ENCODE data around the gene ADCY1. TPM values are rescaled to one million over a fixed set of nuclear protein-coding genes. Genes with fewer than 3 reads are reported as not detected.

ADCY1 gene
- total RNA-seq, 1 donor from 2014 or later = 2.9 TPM

DNA sequence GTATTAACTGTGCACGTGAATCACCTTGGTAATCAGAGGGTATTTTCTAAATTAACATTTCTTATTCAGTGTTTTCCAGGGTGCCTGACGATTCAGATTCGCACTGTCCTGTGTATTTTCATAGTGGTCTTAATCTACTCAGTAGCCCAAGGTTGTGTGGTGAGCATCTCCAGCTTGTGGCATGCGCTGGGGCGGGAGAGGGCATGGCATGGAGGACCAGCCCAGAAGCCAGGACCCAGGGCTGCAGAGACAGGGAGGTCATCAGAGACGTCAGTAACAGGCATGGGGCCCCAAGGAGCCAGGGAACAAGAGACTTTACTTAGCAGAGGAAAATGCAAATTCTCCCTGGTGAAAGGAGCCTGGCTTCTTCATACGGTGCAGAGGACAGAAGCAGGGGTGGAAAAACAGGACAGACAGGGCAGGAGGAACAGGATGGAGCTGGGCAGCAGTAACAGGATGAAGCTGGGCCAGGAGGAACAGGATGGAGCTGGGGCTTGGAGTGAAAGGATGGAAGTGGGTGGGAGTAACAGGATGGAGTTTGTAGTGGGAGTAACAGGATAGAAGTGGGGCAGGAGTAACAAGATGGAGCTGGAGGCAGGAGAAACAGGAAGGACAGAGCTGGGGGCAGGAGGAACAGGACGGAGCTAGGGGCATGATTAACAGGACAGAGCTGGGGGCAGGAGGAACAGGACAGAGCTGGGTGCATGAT is 110.9 kb downstream of the ADCY1 start:
- intact Hi-C loops (cut with DNase I) = no loop called here
- peak; percentile 63 for DNase-seq (ENCODE audit: low spot score)

DNA sequence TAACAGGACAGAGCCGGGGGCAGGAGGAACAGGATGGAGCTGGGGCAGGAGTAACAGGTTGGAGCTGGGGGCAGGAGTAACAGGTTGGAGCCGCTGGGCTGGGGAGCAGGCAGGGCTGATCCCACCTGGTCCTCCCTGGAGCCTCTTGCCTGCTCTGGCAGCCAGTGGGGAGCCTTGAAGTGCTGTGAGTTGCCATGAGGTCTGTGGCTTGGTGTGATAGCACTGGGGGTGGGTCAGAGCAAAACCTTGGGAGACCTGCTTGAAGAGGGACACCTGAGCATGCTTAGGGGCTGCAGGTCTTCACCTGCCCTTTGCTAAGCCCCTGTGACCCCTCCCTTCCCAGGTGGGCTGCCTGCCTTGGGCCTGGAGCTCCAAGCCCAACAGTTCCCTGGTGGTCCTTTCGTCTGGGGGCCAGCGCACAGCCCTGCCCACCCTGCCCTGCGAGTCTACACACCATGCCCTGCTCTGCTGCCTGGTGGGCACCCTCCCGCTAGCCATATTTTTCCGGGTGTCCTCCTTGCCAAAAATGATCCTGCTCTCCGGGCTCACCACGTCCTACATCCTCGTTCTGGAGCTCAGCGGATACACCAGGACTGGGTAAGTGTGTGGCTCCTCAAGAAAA is 111.6 kb downstream of the ADCY1 start:
- intact Hi-C loops (cut with DNase I) = no loop called here
- peak; percentile 66 for DNase-seq (ENCODE audit: low spot score)

DNA sequence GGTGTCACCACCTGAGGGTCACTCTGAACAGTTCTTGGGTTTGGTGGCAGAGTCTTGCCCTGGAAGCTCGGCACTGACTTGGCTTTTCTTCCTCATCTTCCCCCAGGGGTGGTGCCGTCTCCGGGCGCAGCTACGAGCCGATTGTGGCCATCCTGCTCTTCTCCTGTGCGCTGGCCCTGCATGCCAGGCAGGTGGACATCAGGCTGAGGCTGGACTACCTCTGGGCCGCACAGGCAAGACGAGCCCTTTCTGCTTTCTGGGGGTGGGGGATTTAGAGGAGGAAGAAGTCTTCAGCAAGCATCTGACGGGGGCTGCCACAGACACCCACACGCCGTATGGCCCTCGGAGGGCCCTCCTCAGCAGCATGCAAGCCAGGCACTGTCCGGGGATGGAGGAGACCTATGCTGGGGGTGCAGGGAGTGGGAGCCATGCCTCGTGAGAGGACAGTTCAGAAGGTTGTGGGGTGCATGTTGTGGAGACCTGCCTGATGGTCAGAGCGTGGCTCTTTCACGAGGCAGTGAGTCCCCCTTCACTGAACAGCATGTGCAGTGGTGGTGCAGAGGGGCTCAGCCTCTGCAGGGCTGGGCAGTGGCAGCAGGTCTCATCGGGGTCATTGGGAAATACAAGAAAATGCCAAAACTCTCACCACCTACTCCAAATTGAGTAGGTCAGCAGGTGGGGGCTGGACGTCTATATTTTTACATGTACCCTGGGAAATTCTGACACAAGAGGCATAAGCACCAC is 112.4 kb downstream of the ADCY1 start:
- intact Hi-C loops (cut with DNase I) = no loop called here
- DNase-seq (ENCODE audit: low spot score) = peak; percentile 51

DNA sequence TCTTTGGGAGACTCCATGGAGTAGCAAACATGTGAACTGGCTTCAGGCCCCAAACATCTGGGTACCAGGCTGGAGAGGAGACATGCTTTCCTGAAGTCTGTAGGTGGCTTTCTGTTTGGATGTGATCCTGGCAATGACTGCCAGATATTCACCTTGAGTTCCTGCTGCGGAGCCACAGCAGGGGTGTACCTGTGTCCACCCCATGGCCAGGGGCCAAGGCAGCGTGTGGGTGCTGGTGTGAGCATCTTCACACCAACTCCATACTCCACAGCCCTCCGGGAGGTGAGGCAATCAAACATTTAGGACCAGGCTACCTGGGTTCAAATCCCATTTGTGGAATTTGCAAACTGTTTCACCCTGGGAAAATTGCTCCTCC is 113.0 kb downstream of the ADCY1 start:
- intact Hi-C loops (cut with DNase I) = no loop called here

DNA sequence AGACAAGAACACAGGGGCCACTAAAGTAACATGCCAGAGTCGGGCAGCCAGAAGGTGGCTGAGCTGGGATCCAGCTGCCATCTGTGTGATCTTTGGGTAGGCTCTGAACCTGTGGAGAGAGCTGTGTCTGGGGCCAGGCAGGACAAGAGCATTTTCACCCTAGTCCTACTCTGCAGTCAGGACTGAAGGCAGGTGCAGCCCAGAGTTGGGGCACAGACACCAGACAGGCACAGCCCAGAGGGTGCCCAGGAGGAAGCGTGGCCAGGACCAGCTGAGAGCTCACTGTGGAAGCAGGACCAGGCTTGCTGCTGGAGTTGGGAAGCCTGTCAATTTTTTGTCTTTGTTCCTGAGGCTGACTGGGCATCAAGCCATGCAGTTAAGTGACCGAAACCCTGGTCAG is 113.6 kb downstream of the ADCY1 start:
- intact Hi-C loops (cut with DNase I) = no loop called here
- peak; percentile 66 for DNase-seq (ENCODE audit: low spot score)

More for the DNA sequence above, 113.0 kb downstream of the ADCY1 start:
- DNase-seq (ENCODE audit: low spot score) = peak; percentile 24

DNA sequence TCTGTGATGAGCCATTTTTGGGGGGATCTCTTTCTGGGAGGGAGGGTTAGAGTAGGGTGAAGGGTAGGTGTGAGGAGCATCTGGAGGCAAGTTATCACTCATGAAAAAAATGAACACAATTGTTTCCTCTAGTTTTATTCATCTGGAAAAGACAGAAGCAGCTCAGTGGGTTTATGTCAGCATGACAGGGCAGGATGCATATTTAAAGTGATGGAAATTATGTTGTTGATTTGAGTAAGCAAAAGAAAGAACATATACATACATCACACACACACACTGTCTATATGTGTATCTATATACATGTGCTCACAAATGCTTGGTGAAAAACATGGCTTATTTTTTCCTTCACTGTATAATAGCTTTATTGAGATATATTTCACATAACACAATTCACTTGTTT is 114.2 kb downstream of the ADCY1 start:
- no peak for DNase-seq (ENCODE audit: low spot score)
- intact Hi-C loops (cut with DNase I) = no loop called here

DNA sequence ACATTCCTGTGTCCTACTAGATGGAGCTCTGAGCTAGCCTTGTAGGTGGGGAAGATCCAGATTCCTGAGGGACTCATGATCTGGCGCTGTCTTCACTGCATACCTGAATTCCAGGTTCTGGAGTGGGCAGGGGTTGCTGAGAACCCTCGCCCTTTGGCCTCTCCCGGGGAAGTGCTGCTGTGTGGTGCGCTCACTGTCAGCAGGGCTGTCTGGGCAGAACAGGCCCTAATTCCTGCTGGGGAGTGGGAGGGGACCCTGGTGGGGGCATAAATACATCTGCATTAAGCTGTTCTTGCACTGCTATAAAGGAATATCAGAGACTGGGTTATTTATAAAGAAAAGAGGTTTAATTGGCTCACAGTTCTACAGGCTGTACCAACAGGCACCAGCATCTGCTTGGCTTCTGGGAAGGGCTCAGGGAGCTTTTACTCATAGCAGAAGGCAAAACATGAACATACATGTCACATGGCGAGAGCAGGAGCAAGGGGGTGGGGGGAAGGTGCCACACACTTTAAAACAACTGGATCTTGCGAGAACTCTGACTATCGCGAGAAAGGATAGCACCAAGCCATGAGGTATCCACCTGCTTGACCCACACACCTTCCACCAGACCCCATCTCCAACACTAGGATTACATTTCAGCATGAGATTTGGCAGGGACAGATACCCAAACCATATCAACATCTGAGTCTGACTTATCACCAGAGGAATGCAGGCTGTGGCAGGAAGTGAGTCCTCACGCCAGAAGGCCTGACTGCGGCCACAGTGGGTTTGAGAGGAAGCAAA is 115.0 kb downstream of the ADCY1 start:
- DNase-seq (ENCODE audit: low spot score) = peak; percentile 47
- intact Hi-C loops (cut with DNase I) = no loop called here

DNA sequence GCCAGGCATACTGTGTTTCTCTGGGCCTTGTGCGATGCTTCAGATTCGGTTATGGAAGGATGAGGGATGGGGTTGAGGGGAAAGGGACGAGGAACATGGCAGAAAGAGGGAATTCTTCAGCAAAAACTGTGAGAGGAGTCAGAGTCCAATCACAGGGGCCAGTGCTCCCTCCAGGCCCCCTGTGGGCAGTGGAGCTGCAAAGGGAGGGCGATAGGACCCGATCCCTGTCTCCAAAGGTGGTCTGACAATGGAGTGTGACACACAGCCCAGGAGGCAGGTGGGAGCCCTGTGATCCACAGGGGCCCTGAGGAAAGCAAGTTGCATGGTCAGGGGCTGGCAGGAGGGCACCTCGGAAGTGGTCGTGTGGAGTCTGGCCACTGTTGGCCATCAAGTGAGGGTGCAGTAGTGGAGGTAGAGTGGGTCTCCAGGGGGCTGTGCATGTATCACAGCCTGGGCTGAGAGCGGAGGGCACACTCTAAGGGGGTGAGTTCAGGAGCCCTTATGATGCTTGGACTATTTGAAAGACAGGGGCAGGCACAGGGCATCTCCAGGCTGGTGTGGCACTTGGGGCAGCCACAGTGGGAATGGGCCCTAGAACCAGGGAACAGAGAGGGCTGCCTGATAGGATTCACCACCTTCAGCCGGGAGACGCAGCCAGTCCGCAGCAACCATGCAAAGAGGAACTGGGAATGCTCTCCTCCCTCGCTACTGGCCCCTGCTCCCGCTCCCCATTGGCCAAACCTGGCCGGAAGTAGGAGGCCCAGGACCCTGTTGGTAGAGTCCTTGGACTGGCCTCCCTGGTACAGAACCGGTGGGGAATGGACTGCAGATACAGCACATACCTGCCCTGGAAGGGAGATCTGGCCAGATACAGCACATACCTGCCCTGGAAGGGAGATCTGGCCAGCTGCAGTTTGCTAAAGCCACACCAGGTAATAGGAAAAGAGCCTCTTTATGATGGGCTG is 115.9 kb downstream of the ADCY1 start:
- intact Hi-C loops (cut with DNase I) = no loop called here

DNA sequence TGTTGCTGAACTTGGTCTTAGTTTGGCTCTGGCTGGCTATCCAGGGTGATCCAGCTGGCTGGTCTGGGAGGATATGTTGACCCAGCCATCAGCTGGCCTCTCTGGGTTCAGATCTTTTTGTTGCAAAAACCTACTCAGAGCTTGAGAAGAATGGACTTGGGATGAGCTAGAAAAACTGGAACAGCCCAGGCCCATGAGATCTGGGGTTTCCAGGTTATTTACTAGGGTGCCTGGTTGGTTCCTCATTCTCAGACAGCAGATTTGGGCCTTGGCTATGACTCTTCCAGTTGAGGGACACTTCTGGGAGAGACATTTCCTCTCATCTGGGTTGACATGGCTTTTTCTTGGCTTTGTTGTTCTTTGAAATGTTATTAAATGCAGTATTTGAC is 116.6 kb downstream of the ADCY1 start:
- intact Hi-C loops (cut with DNase I) = no loop called here
- DNase-seq (ENCODE audit: low spot score) = no peak

More for the DNA sequence above, 115.9 kb downstream of the ADCY1 start:
- DNase-seq (ENCODE audit: low spot score) = peak; percentile 44

DNA sequence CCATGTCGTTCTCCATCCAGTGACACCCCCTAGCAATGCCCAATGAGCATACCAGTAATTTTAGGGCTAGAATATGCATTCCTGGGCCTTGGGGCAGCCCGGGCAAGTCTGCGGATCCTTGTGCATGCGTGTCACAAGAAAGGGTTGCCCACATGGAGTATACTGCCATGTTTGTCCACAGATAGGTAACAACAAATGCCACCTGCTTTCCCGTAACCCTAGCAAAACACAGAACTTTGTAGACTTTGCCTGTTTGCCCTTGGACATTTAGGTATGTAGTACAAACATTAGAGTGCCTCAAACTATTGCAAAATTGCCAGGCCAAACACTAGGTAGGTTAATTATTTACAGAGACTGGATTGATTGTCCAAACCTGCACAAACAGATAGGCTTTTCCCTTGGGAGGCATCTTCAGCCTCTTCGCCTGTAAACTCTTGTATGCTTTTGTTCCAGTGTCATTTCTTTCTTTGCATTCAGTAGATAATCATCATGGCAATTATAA is 117.0 kb downstream of the ADCY1 start:
- peak; percentile 35 for DNase-seq (ENCODE audit: low spot score)
- intact Hi-C loops (cut with DNase I) = no loop called here

DNA sequence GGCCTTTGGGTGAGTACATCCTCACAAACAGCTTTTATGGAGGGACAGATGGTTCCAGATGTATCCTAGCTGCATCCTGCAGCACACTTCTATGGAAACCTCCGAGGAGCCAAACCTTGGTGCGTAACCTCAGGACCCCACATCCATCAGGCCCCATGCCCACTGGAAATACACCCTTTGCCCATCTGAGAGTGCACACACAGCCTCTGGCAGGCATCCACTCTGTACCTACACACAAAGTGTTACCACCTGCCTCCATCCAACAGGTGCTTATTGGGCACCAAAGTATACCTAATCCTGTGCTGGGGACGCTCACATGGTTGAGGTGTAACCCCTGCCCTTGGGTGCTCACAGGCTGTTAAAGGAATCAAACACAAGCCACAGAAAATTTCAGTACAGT is 117.9 kb downstream of the ADCY1 start:
- peak; percentile 36 for DNase-seq (ENCODE audit: low spot score)
- intact Hi-C loops (cut with DNase I) = no loop called here

DNA sequence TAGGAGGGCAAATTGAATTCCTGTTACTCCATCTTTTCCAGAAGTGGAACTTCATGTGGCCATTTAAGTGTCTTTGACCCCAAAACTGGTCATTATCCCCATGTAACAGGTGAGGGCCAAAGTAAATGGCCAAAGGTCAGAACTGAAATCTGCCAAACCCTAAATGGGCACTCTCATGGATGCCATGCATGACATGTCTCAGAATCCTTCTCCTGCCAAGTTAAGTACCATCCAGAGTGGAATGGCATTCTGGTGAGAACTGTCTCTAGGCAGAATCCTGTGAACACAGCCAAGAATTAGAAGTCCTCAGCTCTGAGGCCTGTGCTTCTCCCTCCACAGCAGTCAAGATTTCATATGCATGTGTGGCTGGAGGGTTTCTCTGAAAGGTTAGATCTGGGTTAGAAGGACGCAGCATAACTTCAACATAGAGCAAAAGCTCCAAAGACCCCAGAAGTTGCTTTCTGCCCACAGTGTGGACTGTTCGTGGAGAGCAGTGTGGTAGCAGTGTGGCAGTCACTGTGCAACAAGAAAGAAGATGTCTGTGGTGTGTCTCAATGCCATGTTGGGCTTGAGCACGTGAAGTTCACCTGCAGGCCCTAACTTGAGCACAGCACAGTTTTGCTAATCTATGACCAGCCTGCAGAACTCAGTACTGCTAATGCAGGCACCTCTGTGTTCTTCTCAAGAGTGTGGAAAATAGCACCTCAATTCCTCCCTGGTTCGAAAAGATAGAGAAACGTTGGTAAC is 121.3 kb downstream of the ADCY1 start:
- DNase-seq (ENCODE audit: low spot score) = peak; percentile 26

DNA sequence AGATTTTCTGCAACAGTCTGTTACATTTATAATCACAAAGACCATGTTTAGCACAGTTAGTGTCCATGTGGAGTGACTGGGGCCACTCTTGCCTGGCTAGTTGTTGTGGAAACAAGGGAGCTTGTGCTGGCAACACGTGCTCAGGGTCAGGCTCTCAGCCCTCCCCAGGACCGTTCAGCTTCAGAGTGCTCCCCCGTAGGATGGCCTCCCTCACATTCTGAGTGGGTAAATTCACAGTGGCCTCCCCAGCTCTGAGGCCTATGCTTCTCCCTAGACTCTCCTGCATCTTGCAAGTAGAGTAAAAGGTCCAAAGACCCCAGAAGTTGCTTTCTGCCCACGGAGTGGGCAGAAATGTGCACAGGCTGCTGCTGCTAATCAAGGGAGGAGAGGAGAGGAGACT is 122.3 kb downstream of the ADCY1 start:
- intact Hi-C loops (cut with DNase I) = no loop called here
- peak; percentile 49 for DNase-seq (ENCODE audit: low spot score)

More for the DNA sequence above, 121.3 kb downstream of the ADCY1 start:
- intact Hi-C loops (cut with DNase I) = no loop called here

DNA sequence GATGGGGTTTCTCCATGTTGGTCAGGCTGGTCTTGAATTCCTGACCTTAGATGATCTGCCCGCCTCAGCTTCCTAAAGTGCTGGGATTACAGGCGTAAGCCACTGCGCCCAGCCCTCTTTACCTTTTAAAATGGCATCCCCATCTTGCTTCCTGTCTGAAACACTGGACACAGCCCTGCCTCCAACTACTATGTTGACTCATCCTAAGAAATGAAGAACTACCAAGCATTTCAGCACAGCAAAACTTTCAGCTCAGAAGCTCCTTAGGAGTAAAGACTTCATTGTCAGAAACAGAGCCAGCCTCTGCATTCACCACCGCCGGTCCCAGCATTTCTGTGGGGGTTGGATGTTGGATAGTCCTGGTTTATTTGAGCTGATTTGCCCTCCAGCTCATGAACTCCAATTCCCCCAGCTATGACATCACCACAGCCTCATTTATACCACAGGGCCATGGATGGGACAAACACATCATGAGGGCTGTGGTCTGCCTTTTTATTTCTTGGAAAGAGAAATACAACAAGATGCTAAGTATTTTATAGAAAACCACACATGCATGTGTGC is 123.5 kb downstream of the ADCY1 start:
- intact Hi-C loops (cut with DNase I) = no loop called here
- DNase-seq (ENCODE audit: low spot score) = peak; percentile 19

DNA sequence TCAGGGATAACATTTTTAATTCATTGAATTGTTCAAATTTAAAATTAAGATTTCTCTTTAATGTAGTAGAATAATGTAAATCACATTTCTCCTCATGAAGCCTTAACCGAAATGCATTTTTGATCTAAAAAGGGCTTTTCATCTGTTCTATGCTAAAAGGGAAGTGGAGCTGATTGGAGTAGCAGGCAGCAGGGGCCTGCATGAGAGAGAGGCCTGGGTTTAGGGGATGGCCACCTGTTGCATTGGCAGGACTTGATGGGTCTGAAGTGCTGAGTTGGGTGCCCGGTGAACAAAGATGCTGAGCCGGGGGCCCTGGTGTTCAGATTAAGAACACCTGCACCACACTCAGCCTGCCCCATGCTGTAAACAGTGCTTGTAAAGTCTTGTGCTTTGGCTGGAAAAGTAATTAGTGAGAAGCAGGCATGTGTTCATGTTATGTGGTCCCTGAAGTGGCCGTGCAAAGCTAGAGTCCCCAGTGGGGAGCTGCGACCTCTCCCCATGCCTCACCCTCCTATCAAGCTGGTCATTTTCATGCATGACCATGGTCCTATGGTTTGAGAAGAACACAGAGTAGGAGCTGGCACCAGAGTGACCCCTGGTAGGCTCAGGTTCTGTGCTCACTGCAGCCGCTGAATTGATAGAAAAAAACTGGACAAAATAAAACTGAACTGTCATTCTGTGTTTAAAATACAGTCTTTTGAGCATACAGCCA is 124.3 kb downstream of the ADCY1 start:
- peak; percentile 50 for DNase-seq (ENCODE audit: low spot score)
- intact Hi-C loops (cut with DNase I) = no loop called here

DNA sequence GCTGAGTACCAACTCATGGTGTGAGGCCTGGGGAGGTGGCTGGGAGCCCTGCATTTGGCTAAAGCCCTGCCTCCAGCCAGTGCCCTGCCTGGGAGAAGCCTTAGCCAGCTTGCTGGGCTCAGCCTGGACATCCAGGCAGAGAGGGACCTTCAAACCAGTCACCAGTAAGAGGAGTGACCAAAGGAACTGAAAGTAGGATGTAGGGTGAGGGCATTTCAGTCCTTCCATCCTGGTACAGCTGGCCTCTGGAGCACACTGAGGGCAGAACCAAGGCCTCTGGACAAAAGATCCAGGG is 124.8 kb downstream of the ADCY1 start:
- intact Hi-C loops (cut with DNase I) = no loop called here
- peak; percentile 33 for DNase-seq (ENCODE audit: low spot score)

DNA sequence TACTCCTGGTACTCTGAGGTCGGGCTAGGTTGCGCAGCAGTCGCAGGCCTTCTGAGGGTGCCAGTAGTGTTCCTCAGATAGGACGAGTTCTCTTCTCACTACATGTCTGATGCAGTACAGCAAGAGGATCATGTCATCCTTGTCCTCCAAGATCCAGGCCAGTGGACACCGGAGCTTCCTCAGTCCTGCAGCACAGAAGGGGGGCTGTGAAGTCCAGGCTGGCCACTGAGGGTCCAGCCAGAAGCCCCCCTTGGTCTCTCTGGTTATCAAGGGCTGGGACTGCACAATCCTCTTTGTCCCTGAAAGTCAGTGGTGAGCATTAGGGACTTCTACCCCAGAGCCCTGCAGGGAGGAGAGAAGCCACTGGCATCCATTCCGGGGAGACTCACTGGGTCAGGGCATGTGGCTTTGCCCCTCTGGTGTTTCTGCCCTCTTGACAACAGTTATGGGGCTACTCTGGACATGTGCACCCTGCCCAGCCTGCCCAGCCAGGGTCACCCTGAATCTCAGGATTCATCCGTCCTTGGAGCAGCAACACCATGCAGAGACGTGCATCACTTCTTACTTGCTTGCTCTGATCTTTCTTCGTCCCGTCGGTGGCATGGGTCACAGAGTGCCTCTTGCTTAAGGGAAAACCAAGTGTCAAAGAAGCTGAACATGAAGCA is 125.7 kb downstream of the ADCY1 start:
- DNase-seq (ENCODE audit: low spot score) = peak; percentile 70
- intact Hi-C loops (cut with DNase I) = no loop called here
